Measurements from ENCODE around the gene SYT14. TPM values are rescaled to one million over a fixed set of nuclear protein-coding genes. Genes with fewer than 3 reads are reported as not detected.

Gene SYT14
- total and polyA plus RNA-seq, 2 of the 4 experiments (the other 2 are of a cell fraction): 0.14 to 1.3 TPM

- dilution Hi-C loops (cut with HindIII; ENCODE audit: low sequenced_read_pairs, unreplicated experiment): no loop called here
- no CpG with 5 or more reads among the region's 2 CpGs for WGBS, 2 experiments (ENCODE audit: extremely low coverage in 2 of 2, insufficient read length in 1 of 2)
- Histone ChIP-seq H3K4me1 (ENCODE audit: control insufficient read depth, insufficient read depth, low read length) (no peaks in the 10 kb centered on the region), H4K20me1 (ENCODE audit: insufficient read depth, low read length) (no peaks in the 10 kb centered on the region), H4K8ac (ENCODE audit: low read depth in 2 of 2, low read length in 2 of 2) (no peak overlapping the region), H3K27ac (ENCODE audit: insufficient read depth, low read length) (no peak overlapping the region), H2BK5ac (ENCODE audit: low read depth, low read length, poor library complexity, severe bottlenecking) (no peak overlapping the region), H3K79me1 (ENCODE audit: low read depth in 1 of 2, low read length in 2 of 2) (no peaks in the 10 kb centered on the region), H2AFZ (replicated peaks; ENCODE audit: low read length, poor library complexity) (no peak overlapping the region), H2AK9ac (replicated peaks; ENCODE audit: low read depth, low read length, poor library complexity) (no peak overlapping the region), H3K56ac (ENCODE audit: extremely low read depth, insufficient read depth, low read length) (no peak overlapping the region), H3K23ac (ENCODE audit: low read depth, low read length) (no peak overlapping the region), H2BK15ac (ENCODE audit: low read depth, low read length) (no peak overlapping the region), H2AK5ac (ENCODE audit: low read depth, low read length) (no peak overlapping the region), H3K18ac (ENCODE audit: low read depth, low read length) (no peak overlapping the region), H3K9ac (ENCODE audit: low read depth, low read length) (no peak overlapping the region), H3K36me3 (ENCODE audit: control insufficient read depth, insufficient read depth, low read length) (no peaks in the 10 kb centered on the region), H4K5ac (ENCODE audit: low read depth, low read length) (no peak overlapping the region), H3K9me3 (ENCODE audit: control insufficient read depth, insufficient read depth, low read length) (no peaks in the 10 kb centered on the region), H3K27me3 (ENCODE audit: control insufficient read depth, insufficient read depth, low read length) (no peaks in the 10 kb centered on the region), H3K4me3 (ENCODE audit: insufficient read depth, low read depth, low read length) (no peak overlapping the region), H2BK20ac (ENCODE audit: low read depth, low read length) (no peak overlapping the region), H3K9me1 (ENCODE audit: insufficient read depth, low read length) (no peaks in the 10 kb centered on the region), H3K4me2 (ENCODE audit: low read depth, low read length) (no peak overlapping the region), H3K14ac (replicated peaks; ENCODE audit: low read depth, low read length) (no peak overlapping the region), H4K91ac (ENCODE audit: insufficient read depth, low read depth, low read length) (no peak overlapping the region), H2BK120ac (ENCODE audit: low read depth, low read length) (no peak overlapping the region), H3K4ac (ENCODE audit: low read depth, low read length) (no peak overlapping the region)
- TF ChIP-seq POLR2A (IDR thresholded peaks at IDR 0.05; ENCODE audit: low read depth, low read length) (no peak), FOS (IDR thresholded peaks at IDR 0.05; ENCODE audit: low read depth, low read length) (no peak), SMC3 (IDR thresholded peaks at IDR 0.05; ENCODE audit: low read depth, low read length) (no peak), MXI1 (IDR thresholded peaks at IDR 0.05; ENCODE audit: borderline replicate concordance, low read depth, low read length) (no peak), MAZ (IDR thresholded peaks at IDR 0.05; ENCODE audit: borderline replicate concordance, low read depth, low read length) (no peak), NFE2L2 (IDR thresholded peaks at IDR 0.05; ENCODE audit: low read depth, low read length) (no peak), BHLHE40 (IDR thresholded peaks at IDR 0.05; ENCODE audit: low read depth, low read length) (no peak)
- TF ChIP-seq, protein P1, sequence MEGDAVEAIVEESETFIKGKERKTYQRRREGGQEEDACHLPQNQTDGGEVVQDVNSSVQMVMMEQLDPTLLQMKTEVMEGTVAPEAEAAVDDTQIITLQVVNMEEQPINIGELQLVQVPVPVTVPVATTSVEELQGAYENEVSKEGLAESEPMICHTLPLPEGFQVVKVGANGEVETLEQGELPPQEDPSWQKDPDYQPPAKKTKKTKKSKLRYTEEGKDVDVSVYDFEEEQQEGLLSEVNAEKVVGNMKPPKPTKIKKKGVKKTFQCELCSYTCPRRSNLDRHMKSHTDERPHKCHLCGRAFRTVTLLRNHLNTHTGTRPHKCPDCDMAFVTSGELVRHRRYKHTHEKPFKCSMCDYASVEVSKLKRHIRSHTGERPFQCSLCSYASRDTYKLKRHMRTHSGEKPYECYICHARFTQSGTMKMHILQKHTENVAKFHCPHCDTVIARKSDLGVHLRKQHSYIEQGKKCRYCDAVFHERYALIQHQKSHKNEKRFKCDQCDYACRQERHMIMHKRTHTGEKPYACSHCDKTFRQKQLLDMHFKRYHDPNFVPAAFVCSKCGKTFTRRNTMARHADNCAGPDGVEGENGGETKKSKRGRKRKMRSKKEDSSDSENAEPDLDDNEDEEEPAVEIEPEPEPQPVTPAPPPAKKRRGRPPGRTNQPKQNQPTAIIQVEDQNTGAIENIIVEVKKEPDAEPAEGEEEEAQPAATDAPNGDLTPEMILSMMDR (conservative IDR thresholded peaks at IDR 0.05; ENCODE audit: low read depth, low read length): no peak
- DNase-seq (no peak), ATAC-seq (ENCODE audit: low read depth) (no peak)
- POLR2A ChIA-PET (ENCODE audit: unreplicated experiment): no interaction called here
- intact Hi-C loops (cut with micrococcal nuclease): no loop called here
- CTCF ChIA-PET: interaction anchor here (0.7 kb wide), 1 partner anchor 1525 kb away, joined by 3 read pairs; no protein-coding TSS in a partner anchor
- no TSS peak for BruUV-seq (replicated peaks)
- in situ Hi-C loops (cut with MboI; ENCODE audit: low sequenced_read_pairs): no loop called here
These were observed 21.6 kb downstream of the SYT14 start for GRCh38 chr1:209959623-209960022.
